Body of pancreas (tissue), 4 donors: ENCODE data around the gene BZW2.

ENCODE experiments used
- CTCF ChIP-seq, 7 experiments: fragments of 450-650 bp in 4 of 7; fragments of 200-600 bp in 3 of 7; sonication (generic) in 3 of 7; IDR thresholded peaks; one replicate each; pipeline ENCODE4 v1.5.1; 2016 to 2019; ENCODE audit warnings: antibody characterized with exemption in 7 of 7
- POLR2A ChIP-seq, 3 donors: fragments of 450-650 bp; IDR thresholded peaks; one replicate each; pipeline ENCODE4 v1.6.1; 2016; ENCODE audit warnings: antibody characterized with exemption in 3 of 3, mild to moderate bottlenecking in 2 of 3

- TF ChIP-seq CTCF (IDR thresholded peaks at IDR 0.05) (no peak), POLR2A (IDR thresholded peaks at IDR 0.05) (no peak)
Observed at GRCh38 chr7:16735020-16735419, 89.0 kb downstream of the BZW2 start.
